OCI-LY7 (cell line): Measurements from ENCODE around the gene NAGPA. TPM values are rescaled to one million over a fixed set of nuclear protein-coding genes. Genes with fewer than 3 reads are reported as not detected.

Experiments used
- BruUV-seq: library from RNA; stranded (reverse); fragments of 400-500 nt; replicated peaks from 2 replicates; lab custom pipeline; 2021; lab: Mats Ljungman, UMichigan
- CTCF ChIA-PET: fragments of 300-600 bp; sonication (Branson Sonifier 250); formaldehyde crosslinking; loops from one replicate; lab custom pipeline; 2022; ENCODE audit warnings: antibody characterized with exemption; ENCODE audit not compliant: unreplicated experiment; lab: Charles Lee
- POLR2A ChIA-PET: fragments of 300-600 bp; sonication (Branson Sonifier 250); formaldehyde crosslinking; loops from one replicate; lab custom pipeline; 2022; ENCODE audit warnings: antibody characterized with exemption; lab: Charles Lee
- DNase-seq: peaks from one replicate; pipeline ENCODE4 v3.0.0-alpha.2; 2015; ENCODE audit warnings: low spot score
- H2AFZ ChIP-seq: fragments of 200-600 bp; sonication (generic), shearing (Covaris generic); 2 replicates; pipeline ENCODE4 v1.6.1; 2014; ENCODE audit warnings: mild to moderate bottlenecking, antibody characterized with exemption, low read length, moderate library complexity
- H3K27ac ChIP-seq: fragments of 200-600 bp; sonication (generic); 2 replicates; pipeline ENCODE4 v1.5.1; 2014; ENCODE audit warnings: mixed run types, low read depth, mild to moderate bottlenecking, moderate library complexity, low read length, inconsistent platforms; ENCODE audit not compliant: poor library complexity, severe bottlenecking
- H3K36me3 ChIP-seq: fragments of 200-600 bp; sonication (generic); 2 replicates; pipeline ENCODE4 v1.6.1; 2014; ENCODE audit warnings: mild to moderate bottlenecking, antibody characterized with exemption, low read length, moderate library complexity, mixed read lengths; ENCODE audit not compliant: insufficient read depth
- H3K4me1 ChIP-seq: fragments of 200-600 bp; sonication (generic); 2 replicates; pipeline ENCODE4 v1.5.1; 2014; ENCODE audit warnings: mild to moderate bottlenecking, low read length; ENCODE audit not compliant: insufficient read depth, poor library complexity, severe bottlenecking
- H3K4me2 ChIP-seq: fragments of 200-600 bp; sonication (generic); 2 replicates; pipeline ENCODE4 v1.6.1; 2014; ENCODE audit warnings: mild to moderate bottlenecking, low read length
- H3K4me3 ChIP-seq: fragments of 200-600 bp; sonication (generic); 2 replicates; pipeline ENCODE4 v1.5.1; 2014; ENCODE audit warnings: mild to moderate bottlenecking, low read depth, low read length; ENCODE audit not compliant: poor library complexity, severe bottlenecking
- H3K79me2 ChIP-seq: fragments of 200-600 bp; sonication (generic); 2 replicates; pipeline ENCODE4 v1.6.1; 2016; ENCODE audit warnings: low read depth, mild to moderate bottlenecking, low read length, moderate library complexity, mixed read lengths; ENCODE audit not compliant: insufficient read depth
- H3K9me2 ChIP-seq: fragments of 200-600 bp; sonication (generic); 2 replicates; pipeline ENCODE4 v1.6.1; 2016; ENCODE audit warnings: mild to moderate bottlenecking, low read length, mixed read lengths; ENCODE audit not compliant: insufficient read depth
- H3K9me3 ChIP-seq: fragments of 200-600 bp; sonication (generic); 2 replicates; pipeline ENCODE4 v1.6.1; 2014; ENCODE audit warnings: mild to moderate bottlenecking, mixed run types, low read length, mixed read lengths
- H4K20me1 ChIP-seq: fragments of 200-600 bp; sonication (generic); 2 replicates; pipeline ENCODE4 v1.6.1; 2014; ENCODE audit warnings: mild to moderate bottlenecking, antibody characterized with exemption, low read length, moderate library complexity, mixed read lengths; ENCODE audit not compliant: insufficient read depth
- CTCF ChIP-seq: fragments of 200-600 bp; sonication (generic); conservative IDR thresholded peaks from 2 replicates; pipeline ENCODE4 v1.5.1; 2014; ENCODE audit warnings: mild to moderate bottlenecking, antibody characterized with exemption, low read length, moderate library complexity, mixed read lengths
- EZH2phosphoT487 ChIP-seq: fragments of 200-600 bp; sonication (generic); IDR thresholded peaks from 2 replicates; pipeline ENCODE4 v1.6.1; 2018; ENCODE audit warnings: low read depth, borderline replicate concordance, mild to moderate bottlenecking, mixed run types, antibody characterized with exemption, low read length, moderate library complexity, mixed read lengths
- intact Hi-C: fragments of 100-400 bp; cut with micrococcal nuclease; formaldehyde crosslinking; loops from one replicate; pipeline ENCODE4 v1.10.0; 2022; ENCODE audit not compliant: unreplicated experiment
- total RNA-seq, 2 experiments: library from RNA; depleted of rRNA in 1 of 2; stranded (reverse); fragments of >200 nt in 1 of 2; shearing (Covaris generic) in 1 of 2; gene quantifications; 2 replicates each; pipeline ENCODE4 v1.2.3, GENCODE V29; 2014 to 2022

Gene NAGPA
- total RNA-seq, 2 experiments from 2014 or later, result 12.8 to 14.6 TPM

GRCh38 chr16:4987580-4988374, 46.0 kb downstream of the NAGPA start:
- DNase-seq, result no peak
- H3K36me3 ChIP-seq, result no peaks in the 10 kb centered on the region
- no peak overlapping the region for H2AFZ ChIP-seq
- no peak overlapping the region for H3K4me2 ChIP-seq
- intact Hi-C loops, result no loop called here
- H3K79me2 ChIP-seq, result no peaks in the 10 kb centered on the region
- no TSS peak for BruUV-seq
- ChIA-PET CTCF (no interaction called here), POLR2A (no interaction called here)
- no peak overlapping the region for H3K27ac ChIP-seq
- no peaks in the 10 kb centered on the region for H3K9me3 ChIP-seq
- H3K4me1 ChIP-seq, result no peaks in the 10 kb centered on the region
- H3K9me2 ChIP-seq, result no peaks in the 10 kb centered on the region
- no peaks in the 10 kb centered on the region for H4K20me1 ChIP-seq
- no peak overlapping the region for H3K4me3 ChIP-seq
- TF ChIP-seq EZH2phosphoT487 (no peak), CTCF (no peak)

GRCh38 chr16:4987250-4987579, 46.5 kb downstream of the NAGPA start:
- intact Hi-C loops, result no loop called here
- CTCF ChIA-PET, result no interaction called here
- Histone ChIP-seq H3K36me3 (no peaks in the 10 kb centered on the region), H3K79me2 (no peaks in the 10 kb centered on the region), H3K4me3 (no peak overlapping the region), H2AFZ (no peak overlapping the region), H3K9me3 (no peaks in the 10 kb centered on the region), H3K27ac (no peak overlapping the region), H3K4me1 (no peaks in the 10 kb centered on the region), H3K4me2 (no peak overlapping the region), H4K20me1 (no peaks in the 10 kb centered on the region), H3K9me2 (no peaks in the 10 kb centered on the region)
- no peak for DNase-seq
- TF ChIP-seq CTCF (no peak), EZH2phosphoT487 (no peak)
- no TSS peak for BruUV-seq
- POLR2A ChIA-PET, result no interaction called here
